SK-N-SH treated with all-trans-retinoic acid at 6 μM for 48 hours (cell line): Measurements from ENCODE around the gene AHCYL2.

Source experiments
- ATAC-seq: fragments of 200-7000 bp; cut with Tn5 transposase; 3 replicates; pipeline ENCODE4 v1.9.1; 2020; ENCODE audit warnings: mild to moderate bottlenecking, moderate library complexity
- ARNTL ChIP-seq: fragments of 450-650 bp; formaldehyde crosslinking; IDR thresholded peaks from 2 replicates; pipeline ENCODE4 v1.5.0; 2020; ENCODE audit warnings: low read depth, mild to moderate bottlenecking, moderate library complexity, borderline replicate concordance
- BACH2 ChIP-seq: fragments of 250-450 bp; sonication (Bioruptor Pico); IDR thresholded peaks from 2 replicates; pipeline ENCODE4 v1.9.0; 2021; ENCODE audit warnings: mild to moderate bottlenecking, borderline replicate concordance
- CREB5 ChIP-seq: fragments of 250-450 bp; sonication (Bioruptor Pico); IDR thresholded peaks from 2 replicates; pipeline ENCODE4 v1.5.1; 2020; ENCODE audit warnings: low read depth, mild to moderate bottlenecking, moderate library complexity
- CSDC2 ChIP-seq: fragments of 250-450 bp; sonication (Bioruptor Pico); IDR thresholded peaks from 2 replicates; pipeline ENCODE4 v1.5.0; 2020; ENCODE audit warnings: mild to moderate bottlenecking, moderate library complexity
- ESRRG ChIP-seq: fragments of 250-450 bp; sonication (Bioruptor Pico); IDR thresholded peaks from 2 replicates; pipeline ENCODE4 v1.6.1; 2021; ENCODE audit warnings: mild to moderate bottlenecking
- GLIS3 ChIP-seq: fragments of 250-450 bp; sonication (Bioruptor Pico); IDR thresholded peaks from 2 replicates; pipeline ENCODE4 v1.5.0; 2020; ENCODE audit warnings: mild to moderate bottlenecking, moderate library complexity
- ISL1 ChIP-seq: fragments of 250-450 bp; sonication (Bioruptor Pico); IDR thresholded peaks from 2 replicates; pipeline ENCODE4 v2.1.2; 2022; ENCODE audit warnings: mild to moderate bottlenecking, moderate library complexity
- POU6F1 ChIP-seq: fragments of 250-450 bp; sonication (Bioruptor Pico); IDR thresholded peaks from 2 replicates; pipeline ENCODE4 v1.8.0; 2021; ENCODE audit warnings: low read depth, mild to moderate bottlenecking, moderate library complexity, borderline replicate concordance
- RARB ChIP-seq: fragments of 250-450 bp; sonication (Bioruptor Pico); IDR thresholded peaks from 2 replicates; pipeline ENCODE4 v1.8.0; 2021; ENCODE audit warnings: mild to moderate bottlenecking, moderate library complexity
- SNAI2 ChIP-seq: fragments of 250-450 bp; sonication (Bioruptor Pico); IDR thresholded peaks from 2 replicates; pipeline ENCODE4 v1.5.0; 2020; ENCODE audit warnings: mild to moderate bottlenecking, moderate library complexity
- TCF4 ChIP-seq: fragments of 250-450 bp; sonication (Bioruptor Pico); IDR thresholded peaks from 2 replicates; pipeline ENCODE4 v1.8.0; 2021; ENCODE audit warnings: mild to moderate bottlenecking, moderate library complexity, borderline replicate concordance
- TOX ChIP-seq: fragments of 250-450 bp; sonication (Bioruptor Pico); IDR thresholded peaks from 2 replicates; pipeline ENCODE4 v1.8.0; 2021; ENCODE audit warnings: mild to moderate bottlenecking, moderate library complexity, borderline replicate concordance
- ZC3H10 ChIP-seq: fragments of 250-450 bp; sonication (Bioruptor Pico); IDR thresholded peaks from 2 replicates; pipeline ENCODE4 v1.5.1; 2021; ENCODE audit warnings: mild to moderate bottlenecking, moderate library complexity
- ZFP3 ChIP-seq: fragments of 250-450 bp; sonication (Bioruptor Pico); IDR thresholded peaks from 2 replicates; pipeline ENCODE4 v1.5.0; 2020; ENCODE audit warnings: mild to moderate bottlenecking, moderate library complexity
- ZFP30 ChIP-seq: fragments of 450-650 bp; formaldehyde crosslinking; IDR thresholded peaks from 2 replicates; pipeline ENCODE4 v1.5.0; 2022; ENCODE audit warnings: mild to moderate bottlenecking, moderate library complexity
- ZNF565 ChIP-seq: fragments of 450-650 bp; formaldehyde crosslinking; conservative IDR thresholded peaks from 2 replicates; pipeline ENCODE4 v1.5.0; 2020; ENCODE audit warnings: low read depth, mild to moderate bottlenecking, moderate library complexity
- ZNF70 ChIP-seq: fragments of 450-650 bp; formaldehyde crosslinking; IDR thresholded peaks from 2 replicates; pipeline ENCODE4 v1.5.0; 2020; ENCODE audit warnings: mild to moderate bottlenecking, moderate library complexity
- ZNF8 ChIP-seq: fragments of 450-650 bp; formaldehyde crosslinking; IDR thresholded peaks from 2 replicates; pipeline ENCODE4 v1.5.0; 2020; ENCODE audit warnings: mild to moderate bottlenecking, moderate library complexity
- TF ChIP-seq, protein P1 (sequence below): fragments of 250-450 bp; sonication (Bioruptor Pico); IDR thresholded peaks from 2 replicates; pipeline ENCODE4 v1.5.0; 2020; ENCODE audit warnings: mild to moderate bottlenecking, moderate library complexity
- TF ChIP-seq, protein P2 (sequence below): fragments of 250-450 bp; sonication (Bioruptor Pico); IDR thresholded peaks from 2 replicates; pipeline ENCODE4 v1.5.1; 2021; ENCODE audit warnings: mild to moderate bottlenecking, moderate library complexity
- TF ChIP-seq, protein P3 (sequence below): fragments of 250-450 bp; sonication (Bioruptor Pico); IDR thresholded peaks from 2 replicates; pipeline ENCODE4 v1.8.0; 2020; ENCODE audit warnings: mild to moderate bottlenecking, moderate library complexity, borderline replicate concordance

AHCYL2 gene

DNA sequence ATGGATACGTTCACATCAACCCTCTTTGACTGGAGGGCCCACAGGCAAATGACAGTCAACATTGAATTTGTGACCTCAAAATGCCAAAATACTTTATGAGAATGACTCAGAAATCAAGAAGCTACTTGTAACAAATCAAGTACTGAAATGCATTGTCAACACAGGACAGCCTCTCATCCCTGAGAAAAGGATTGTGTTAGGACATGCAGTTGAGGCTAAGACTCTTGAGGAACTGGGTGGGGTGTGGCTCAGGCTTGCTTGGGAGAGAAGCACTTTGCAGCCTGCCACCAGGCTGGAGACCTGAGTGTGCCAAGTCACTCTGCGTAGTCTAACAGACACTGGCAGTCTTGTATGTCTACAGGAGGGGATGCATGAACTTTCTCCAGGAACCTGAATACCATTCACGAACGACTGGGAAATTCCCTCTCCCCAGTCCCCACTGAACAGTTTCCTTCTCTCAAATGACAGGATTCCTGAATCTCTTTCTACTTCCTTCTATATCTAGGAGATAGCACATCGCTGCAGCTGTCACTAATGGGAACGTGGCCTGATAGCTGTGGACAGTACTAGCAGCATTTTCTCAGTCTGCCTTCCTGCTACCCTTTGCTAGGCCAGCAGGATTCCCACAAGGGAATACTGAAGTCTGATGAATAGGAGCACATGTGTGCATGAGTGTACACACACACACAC is 39.7 kb upstream of the AHCYL2 start (continued):
- TF ChIP-seq POU6F1 (CRISPR knock-in tag), result no peak
- TF ChIP-seq, protein P1, sequence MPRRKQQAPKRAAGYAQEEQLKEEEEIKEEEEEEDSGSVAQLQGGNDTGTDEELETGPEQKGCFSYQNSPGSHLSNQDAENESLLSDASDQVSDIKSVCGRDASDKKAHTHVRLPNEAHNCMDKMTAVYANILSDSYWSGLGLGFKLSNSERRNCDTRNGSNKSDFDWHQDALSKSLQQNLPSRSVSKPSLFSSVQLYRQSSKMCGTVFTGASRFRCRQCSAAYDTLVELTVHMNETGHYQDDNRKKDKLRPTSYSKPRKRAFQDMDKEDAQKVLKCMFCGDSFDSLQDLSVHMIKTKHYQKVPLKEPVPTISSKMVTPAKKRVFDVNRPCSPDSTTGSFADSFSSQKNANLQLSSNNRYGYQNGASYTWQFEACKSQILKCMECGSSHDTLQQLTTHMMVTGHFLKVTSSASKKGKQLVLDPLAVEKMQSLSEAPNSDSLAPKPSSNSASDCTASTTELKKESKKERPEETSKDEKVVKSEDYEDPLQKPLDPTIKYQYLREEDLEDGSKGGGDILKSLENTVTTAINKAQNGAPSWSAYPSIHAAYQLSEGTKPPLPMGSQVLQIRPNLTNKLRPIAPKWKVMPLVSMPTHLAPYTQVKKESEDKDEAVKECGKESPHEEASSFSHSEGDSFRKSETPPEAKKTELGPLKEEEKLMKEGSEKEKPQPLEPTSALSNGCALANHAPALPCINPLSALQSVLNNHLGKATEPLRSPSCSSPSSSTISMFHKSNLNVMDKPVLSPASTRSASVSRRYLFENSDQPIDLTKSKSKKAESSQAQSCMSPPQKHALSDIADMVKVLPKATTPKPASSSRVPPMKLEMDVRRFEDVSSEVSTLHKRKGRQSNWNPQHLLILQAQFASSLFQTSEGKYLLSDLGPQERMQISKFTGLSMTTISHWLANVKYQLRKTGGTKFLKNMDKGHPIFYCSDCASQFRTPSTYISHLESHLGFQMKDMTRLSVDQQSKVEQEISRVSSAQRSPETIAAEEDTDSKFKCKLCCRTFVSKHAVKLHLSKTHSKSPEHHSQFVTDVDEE (CRISPR knock-in tag), result no peak

GRCh38 chr7:129186749-129187260 is 38.0 kb upstream of the AHCYL2 start:
- no peak for ATAC-seq
- TF ChIP-seq ARNTL (CRISPR knock-in tag), result no peak
- TF ChIP-seq TCF4 (CRISPR knock-in tag), result no peak
- TF ChIP-seq ZFP30 (CRISPR knock-in tag), result no peak
- no peak for TF ChIP-seq GLIS3
- TF ChIP-seq ZNF70 (CRISPR knock-in tag), result no peak
- TF ChIP-seq ZC3H10 (CRISPR knock-in tag), result no peak
- no peak for TF ChIP-seq CREB5 (CRISPR knock-in tag)
- TF ChIP-seq ESRRG (CRISPR knock-in tag), result no peak
- no peak for TF ChIP-seq POU6F1 (CRISPR knock-in tag)
- TF ChIP-seq RARB (CRISPR knock-in tag), result no peak
- TF ChIP-seq ZNF8 (CRISPR knock-in tag), result no peak
- TF ChIP-seq, protein P2, sequence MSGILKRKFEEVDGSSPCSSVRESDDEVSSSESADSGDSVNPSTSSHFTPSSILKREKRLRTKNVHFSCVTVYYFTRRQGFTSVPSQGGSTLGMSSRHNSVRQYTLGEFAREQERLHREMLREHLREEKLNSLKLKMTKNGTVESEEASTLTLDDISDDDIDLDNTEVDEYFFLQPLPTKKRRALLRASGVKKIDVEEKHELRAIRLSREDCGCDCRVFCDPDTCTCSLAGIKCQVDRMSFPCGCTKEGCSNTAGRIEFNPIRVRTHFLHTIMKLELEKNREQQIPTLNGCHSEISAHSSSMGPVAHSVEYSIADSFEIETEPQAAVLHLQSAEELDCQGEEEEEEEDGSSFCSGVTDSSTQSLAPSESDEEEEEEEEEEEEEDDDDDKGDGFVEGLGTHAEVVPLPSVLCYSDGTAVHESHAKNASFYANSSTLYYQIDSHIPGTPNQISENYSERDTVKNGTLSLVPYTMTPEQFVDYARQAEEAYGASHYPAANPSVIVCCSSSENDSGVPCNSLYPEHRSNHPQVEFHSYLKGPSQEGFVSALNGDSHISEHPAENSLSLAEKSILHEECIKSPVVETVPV (CRISPR knock-in tag), result no peak
- no peak for TF ChIP-seq BACH2
- TF ChIP-seq ISL1 (CRISPR knock-in tag), result no peak
- TF ChIP-seq CSDC2 (CRISPR knock-in tag), result no peak
- TF ChIP-seq, protein P3, sequence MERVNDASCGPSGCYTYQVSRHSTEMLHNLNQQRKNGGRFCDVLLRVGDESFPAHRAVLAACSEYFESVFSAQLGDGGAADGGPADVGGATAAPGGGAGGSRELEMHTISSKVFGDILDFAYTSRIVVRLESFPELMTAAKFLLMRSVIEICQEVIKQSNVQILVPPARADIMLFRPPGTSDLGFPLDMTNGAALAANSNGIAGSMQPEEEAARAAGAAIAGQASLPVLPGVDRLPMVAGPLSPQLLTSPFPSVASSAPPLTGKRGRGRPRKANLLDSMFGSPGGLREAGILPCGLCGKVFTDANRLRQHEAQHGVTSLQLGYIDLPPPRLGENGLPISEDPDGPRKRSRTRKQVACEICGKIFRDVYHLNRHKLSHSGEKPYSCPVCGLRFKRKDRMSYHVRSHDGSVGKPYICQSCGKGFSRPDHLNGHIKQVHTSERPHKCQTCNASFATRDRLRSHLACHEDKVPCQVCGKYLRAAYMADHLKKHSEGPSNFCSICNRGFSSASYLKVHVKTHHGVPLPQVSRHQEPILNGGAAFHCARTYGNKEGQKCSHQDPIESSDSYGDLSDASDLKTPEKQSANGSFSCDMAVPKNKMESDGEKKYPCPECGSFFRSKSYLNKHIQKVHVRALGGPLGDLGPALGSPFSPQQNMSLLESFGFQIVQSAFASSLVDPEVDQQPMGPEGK (CRISPR knock-in tag), result no peak
- TF ChIP-seq ZFP3 (CRISPR knock-in tag), result no peak
- no peak for TF ChIP-seq TOX (CRISPR knock-in tag)
- no peak for TF ChIP-seq SNAI2 (CRISPR knock-in tag)
- TF ChIP-seq ZNF565, result no peak
